Endothelial cell of umbilical vein (primary cell): ENCODE measurements around the gene NLGN1. TPM values are rescaled to one million over a fixed set of nuclear protein-coding genes. Genes with fewer than 3 reads are reported as not detected.

Source experiments
- BruUV-seq: library from RNA; stranded (reverse); fragments of 400-500 nt; replicated peaks from 2 replicates; lab custom pipeline; 2021; lab: Mats Ljungman, UMichigan
- CTCF ChIA-PET: fragments of 300-600, 350-600 bp; sonication (Branson Sonifier 250); formaldehyde crosslinking; loops from one replicate; lab custom pipeline; 2021; ENCODE audit warnings: antibody characterized with exemption, inconsistent platforms; lab: Charles Lee
- POLR2A ChIA-PET: fragments of 300-600, 350-600 bp; sonication (Branson Sonifier 250); formaldehyde crosslinking; loops from one replicate; lab custom pipeline; 2021; ENCODE audit warnings: antibody characterized with exemption, inconsistent platforms; lab: Charles Lee
- DNase-seq: peaks from one replicate; pipeline ENCODE4 v3.0.0-alpha.2; 2011; ENCODE audit warnings: low read depth, low spot score
- FAIRE-seq: peaks from 2 replicates; lab custom pipeline; 2011; peaks lifted over from hg19 to GRCh38; lab: Jason Lieb, UNC
- H2AFZ ChIP-seq: 2 replicates; pipeline ENCODE4 v1.6.0; 2012; ENCODE audit warnings: low read depth, low read length, control low read depth, inconsistent platforms
- H3K27ac ChIP-seq: 2 replicates; pipeline ENCODE4 v1.5.1; 2011; ENCODE audit warnings: low read depth, mild to moderate bottlenecking, control low read depth, low read length, moderate library complexity; ENCODE audit not compliant: insufficient read depth
- H3K27me3 ChIP-seq, 2 experiments: 2 replicates each; pipeline versions ENCODE4 v1.6.0 to v1.6.1; 2011; ENCODE audit warnings: low read length in 2 of 2, mixed read lengths in 1 of 2; ENCODE audit not compliant: control insufficient read depth in 2 of 2, insufficient read depth in 2 of 2
- H3K36me3 ChIP-seq, 2 experiments: 2 replicates in 1 of 2; 3 replicates in 1 of 2; pipeline ENCODE4 v1.5.1; 2011; ENCODE audit warnings: low read length in 2 of 2, mild to moderate bottlenecking in 1 of 2, moderate library complexity in 1 of 2; ENCODE audit not compliant: control insufficient read depth in 2 of 2, insufficient read depth in 2 of 2; ENCODE audit errors: extremely low read depth in 1 of 2
- H3K4me1 ChIP-seq: 3 replicates; pipeline ENCODE4 v1.5.1; 2011; ENCODE audit warnings: mild to moderate bottlenecking, low read length; ENCODE audit not compliant: control insufficient read depth, insufficient read depth; ENCODE audit errors: extremely low read depth
- H3K4me2 ChIP-seq: 2 replicates; pipeline ENCODE4 v1.6.1; 2011; ENCODE audit warnings: low read length, control low read depth, mixed read lengths; ENCODE audit not compliant: insufficient read depth
- H3K4me3 ChIP-seq, 3 experiments: fragments of 200-600 bp in 1 of 3; sonication (generic), shearing (Covaris generic) in 1 of 3; replicated peaks in 1 of 3; 2 replicates each; pipeline ENCODE4 v1.5.1; 2011 to 2016; ENCODE audit warnings: control low read depth in 3 of 3, low read length in 3 of 3, mild to moderate bottlenecking in 2 of 3, inconsistent platforms in 1 of 3, low read depth in 1 of 3, moderate library complexity in 1 of 3; ENCODE audit not compliant: insufficient read depth in 1 of 3
- H3K79me2 ChIP-seq: 2 replicates; pipeline ENCODE4 v1.6.0; 2012; ENCODE audit warnings: low read length, inconsistent platforms; ENCODE audit not compliant: control insufficient read depth, insufficient read depth
- H3K9ac ChIP-seq: replicated peaks from 2 replicates; pipeline ENCODE3; 2011; ENCODE audit warnings: low read length, control low read depth; ENCODE audit not compliant: insufficient read depth; ENCODE audit errors: extremely low read depth
- H3K9me1 ChIP-seq: replicated peaks from 3 replicates; pipeline ENCODE4 v1.6.0; 2011; ENCODE audit warnings: mild to moderate bottlenecking, low read length; ENCODE audit not compliant: control insufficient read depth, insufficient read depth; ENCODE audit errors: extremely low read depth
- H3K9me3 ChIP-seq: replicated peaks from 2 replicates; pipeline ENCODE4 v1.5.1; 2012; ENCODE audit warnings: low read length, inconsistent platforms; ENCODE audit not compliant: control insufficient read depth, insufficient read depth
- H4K20me1 ChIP-seq: replicated peaks from 2 replicates; pipeline ENCODE3; 2011; ENCODE audit warnings: mild to moderate bottlenecking, low read length; ENCODE audit not compliant: control insufficient read depth, insufficient read depth; ENCODE audit errors: extremely low read depth
- EZH2 ChIP-seq: IDR thresholded peaks from 2 replicates; pipeline ENCODE4 v1.6.1; 2012; ENCODE audit warnings: borderline replicate concordance, low read depth, mild to moderate bottlenecking, moderate library complexity, low read length, inconsistent platforms; ENCODE audit not compliant: severe bottlenecking
- FOS ChIP-seq: IDR thresholded peaks from 2 replicates; pipeline ENCODE4 v1.6.1; 2011; ENCODE audit warnings: mild to moderate bottlenecking, low read length, moderate library complexity, borderline replicate concordance; ENCODE audit not compliant: insufficient read depth
- GATA2 ChIP-seq: IDR thresholded peaks from 2 replicates; pipeline ENCODE4 v1.7.0; 2011; ENCODE audit warnings: low read depth, mild to moderate bottlenecking, moderate library complexity, mixed read lengths, low read length; ENCODE audit not compliant: insufficient read length, insufficient read depth
- JUN ChIP-seq: IDR thresholded peaks from 2 replicates; pipeline ENCODE4 v1.6.1; 2011; ENCODE audit warnings: borderline replicate concordance, low read depth; ENCODE audit not compliant: insufficient read length, insufficient read depth
- MYC ChIP-seq: IDR thresholded peaks from one replicate; pipeline ENCODE4 v1.6.1; 2011; ENCODE audit warnings: mild to moderate bottlenecking, low read depth, low read length
- POLR2A ChIP-seq: IDR thresholded peaks from 2 replicates; pipeline ENCODE4 v1.6.1; 2012; ENCODE audit warnings: low read depth, mild to moderate bottlenecking, control low read depth, low read length
- POLR2AphosphoS5 ChIP-seq: IDR thresholded peaks from 2 replicates; pipeline ENCODE4 v1.6.1; 2012; ENCODE audit warnings: low read depth, mild to moderate bottlenecking, control low read depth, low read length, moderate library complexity; ENCODE audit not compliant: insufficient read depth
- dilution Hi-C: fragments of 300-500 bp; cut with MboI; formaldehyde crosslinking; loops from one replicate; pipeline ENCODE4 v1.15.0; 2019; ENCODE audit warnings: low sequenced_read_pairs; ENCODE audit not compliant: extremely low pct_ligation_motif_present
- intact Hi-C: fragments of 100-400 bp; cut with micrococcal nuclease; formaldehyde crosslinking; loops from one replicate; pipeline ENCODE4 v1.10.0; 2022
- polyA plus RNA-seq, 4 experiments: library from polyadenylated mRNA; depleted of rRNA in 3 of 4; stranded (reverse) in 3 of 4; unstranded in 1 of 4; fragments of >200 nt; gene quantifications; 2 replicates each; pipeline versions ENCODE4 v1.2.1 to v1.2.3, GENCODE V29; 2011 to 2012; ENCODE audit warnings: missing spikeins in 1 of 4
- total RNA-seq: library from RNA; stranded (reverse); gene quantifications from 2 replicates; pipeline ENCODE4 v1.2.3, GENCODE V29; 2021
- TF ChIP-seq, protein P1 (sequence below), 2 donors: IDR thresholded peaks; 1 replicate in 1 of 2; 2 replicates in 1 of 2; pipeline ENCODE4 v1.5.1; 2011; ENCODE audit warnings: low read length in 2 of 2, mild to moderate bottlenecking in 2 of 2, moderate library complexity in 2 of 2, control low read depth in 1 of 2, inconsistent platforms in 1 of 2, low read depth in 1 of 2; ENCODE audit not compliant: insufficient read depth in 1 of 2; ENCODE audit errors: extremely low read depth in 1 of 2
- TF ChIP-seq, protein P2 (sequence below): IDR thresholded peaks from 2 replicates; pipeline ENCODE4 v1.6.1; 2011; ENCODE audit not compliant: insufficient read depth, insufficient read length

NLGN1 gene
- total and polyA plus RNA-seq, 2 donors (not counting 3 experiments of a cell fraction or from before 2014, with no cell fraction given), result 7.9 to 16.3 TPM

DNA sequence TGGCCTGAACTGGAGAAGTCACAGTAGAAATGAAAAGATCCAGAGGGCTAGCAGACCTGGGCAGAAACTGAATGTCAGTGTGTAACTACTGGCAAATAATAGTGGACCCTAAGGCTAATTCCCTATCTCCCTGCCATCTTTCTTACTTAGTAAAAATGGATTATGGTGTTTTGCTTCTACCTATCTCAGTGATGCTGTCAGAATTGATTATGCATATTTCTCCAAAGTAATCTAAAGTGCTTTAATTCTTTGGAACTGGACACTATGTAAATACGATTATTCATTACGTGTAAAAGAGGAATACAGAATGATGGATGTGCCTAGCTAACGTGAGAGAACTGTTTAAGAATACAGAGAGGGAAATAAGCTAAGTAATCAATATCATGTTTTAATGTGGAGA lies 651.9 kb downstream of the NLGN1 start:
- dilution Hi-C loops (no loop called here), intact Hi-C loops (no loop called here)
- Histone ChIP-seq H3K27ac (no peak overlapping the region), H3K4me1 (no peaks in the 10 kb centered on the region), H3K4me3 (no peak overlapping the region), H3K36me3 (no peaks in the 10 kb centered on the region), H4K20me1 (no peaks in the 10 kb centered on the region), H3K4me2 (no peak overlapping the region), H3K9me1 (no peaks in the 10 kb centered on the region), H3K9ac (no peak overlapping the region), H3K79me2 (no peaks in the 10 kb centered on the region), H3K9me3 (no peaks in the 10 kb centered on the region), H2AFZ (no peak overlapping the region), H3K27me3 (no peaks in the 10 kb centered on the region)
- ChIA-PET CTCF (no interaction called here), POLR2A (no interaction called here)
- FAIRE-seq, result no peak
- no peak for TF ChIP-seq EZH2
- TF ChIP-seq POLR2A, result no peak
- TF ChIP-seq GATA2, result no peak
- no peak for TF ChIP-seq POLR2AphosphoS5
- TF ChIP-seq, protein P1, sequence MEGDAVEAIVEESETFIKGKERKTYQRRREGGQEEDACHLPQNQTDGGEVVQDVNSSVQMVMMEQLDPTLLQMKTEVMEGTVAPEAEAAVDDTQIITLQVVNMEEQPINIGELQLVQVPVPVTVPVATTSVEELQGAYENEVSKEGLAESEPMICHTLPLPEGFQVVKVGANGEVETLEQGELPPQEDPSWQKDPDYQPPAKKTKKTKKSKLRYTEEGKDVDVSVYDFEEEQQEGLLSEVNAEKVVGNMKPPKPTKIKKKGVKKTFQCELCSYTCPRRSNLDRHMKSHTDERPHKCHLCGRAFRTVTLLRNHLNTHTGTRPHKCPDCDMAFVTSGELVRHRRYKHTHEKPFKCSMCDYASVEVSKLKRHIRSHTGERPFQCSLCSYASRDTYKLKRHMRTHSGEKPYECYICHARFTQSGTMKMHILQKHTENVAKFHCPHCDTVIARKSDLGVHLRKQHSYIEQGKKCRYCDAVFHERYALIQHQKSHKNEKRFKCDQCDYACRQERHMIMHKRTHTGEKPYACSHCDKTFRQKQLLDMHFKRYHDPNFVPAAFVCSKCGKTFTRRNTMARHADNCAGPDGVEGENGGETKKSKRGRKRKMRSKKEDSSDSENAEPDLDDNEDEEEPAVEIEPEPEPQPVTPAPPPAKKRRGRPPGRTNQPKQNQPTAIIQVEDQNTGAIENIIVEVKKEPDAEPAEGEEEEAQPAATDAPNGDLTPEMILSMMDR (IDR thresholded peaks at IDR 0.05; ENCODE audit: extremely low read depth in 1 of 2, insufficient read depth in 1 of 2, low read depth in 1 of 2, low read length in 2 of 2), result no peak
- TF ChIP-seq, protein P2, sequence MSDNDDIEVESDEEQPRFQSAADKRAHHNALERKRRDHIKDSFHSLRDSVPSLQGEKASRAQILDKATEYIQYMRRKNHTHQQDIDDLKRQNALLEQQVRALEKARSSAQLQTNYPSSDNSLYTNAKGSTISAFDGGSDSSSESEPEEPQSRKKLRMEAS, result no peak
- no peak for TF ChIP-seq JUN
- TF ChIP-seq MYC, result no peak
- no peak for TF ChIP-seq FOS
- DNase-seq, result no peak
- BruUV-seq, result no TSS peak
